GM19023 (cell line): Measurements from ENCODE around the gene CCR2.
"Not testable (repeated sequence)": the region's sequence is repeated elsewhere in the genome, so short reads cannot be mapped to it uniquely, and the experiment has no call there.

Source experiments
- ATAC-seq: cut with Tn5 transposase; IDR thresholded peaks from one replicate; pipeline ENCODE4 v1.9.1; 2021; ENCODE audit warnings: mild to moderate bottlenecking, moderate library complexity; ENCODE audit not compliant: unreplicated experiment

CCR2 gene

DNA sequence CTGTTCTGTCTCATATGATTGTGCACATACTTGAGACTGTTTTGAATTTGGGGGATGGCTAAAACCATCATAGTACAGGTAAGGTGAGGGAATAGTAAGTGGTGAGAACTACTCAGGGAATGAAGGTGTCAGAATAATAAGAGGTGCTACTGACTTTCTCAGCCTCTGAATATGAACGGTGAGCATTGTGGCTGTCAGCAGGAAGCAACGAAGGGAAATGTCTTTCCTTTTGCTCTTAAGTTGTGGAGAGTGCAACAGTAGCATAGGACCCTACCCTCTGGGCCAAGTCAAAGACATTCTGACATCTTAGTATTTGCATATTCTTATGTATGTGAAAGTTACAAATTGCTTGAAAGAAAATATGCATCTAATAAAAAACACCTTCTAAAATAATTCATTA, 21.9 kb downstream of the CCR2 start:
- ATAC-seq: no peak

DNA sequence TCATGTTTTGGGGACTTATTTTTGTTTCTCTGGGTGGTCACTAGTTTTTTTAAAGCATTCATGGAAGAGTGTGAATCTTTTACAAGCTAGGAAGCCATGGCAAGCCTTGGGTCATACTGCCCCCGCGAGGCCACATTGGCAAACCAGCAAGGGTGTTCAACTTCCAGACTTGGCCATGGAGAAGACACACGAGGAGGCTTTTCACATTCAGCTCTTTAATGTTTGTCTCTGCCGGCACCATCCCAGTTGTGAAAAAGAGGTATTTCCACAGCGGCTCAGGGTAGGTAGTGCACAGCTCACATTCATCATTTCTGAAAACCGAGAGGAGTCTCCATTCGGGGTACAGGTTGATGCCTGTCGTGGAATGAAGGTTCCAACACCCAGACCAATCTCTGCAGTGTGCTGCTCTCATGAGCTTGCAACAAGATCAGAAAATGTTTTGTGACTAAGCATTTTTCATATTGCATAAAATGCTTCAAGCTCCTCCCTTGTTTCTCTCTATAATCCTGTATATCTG, 24.6 kb downstream of the CCR2 start:
- no peak for ATAC-seq

DNA sequence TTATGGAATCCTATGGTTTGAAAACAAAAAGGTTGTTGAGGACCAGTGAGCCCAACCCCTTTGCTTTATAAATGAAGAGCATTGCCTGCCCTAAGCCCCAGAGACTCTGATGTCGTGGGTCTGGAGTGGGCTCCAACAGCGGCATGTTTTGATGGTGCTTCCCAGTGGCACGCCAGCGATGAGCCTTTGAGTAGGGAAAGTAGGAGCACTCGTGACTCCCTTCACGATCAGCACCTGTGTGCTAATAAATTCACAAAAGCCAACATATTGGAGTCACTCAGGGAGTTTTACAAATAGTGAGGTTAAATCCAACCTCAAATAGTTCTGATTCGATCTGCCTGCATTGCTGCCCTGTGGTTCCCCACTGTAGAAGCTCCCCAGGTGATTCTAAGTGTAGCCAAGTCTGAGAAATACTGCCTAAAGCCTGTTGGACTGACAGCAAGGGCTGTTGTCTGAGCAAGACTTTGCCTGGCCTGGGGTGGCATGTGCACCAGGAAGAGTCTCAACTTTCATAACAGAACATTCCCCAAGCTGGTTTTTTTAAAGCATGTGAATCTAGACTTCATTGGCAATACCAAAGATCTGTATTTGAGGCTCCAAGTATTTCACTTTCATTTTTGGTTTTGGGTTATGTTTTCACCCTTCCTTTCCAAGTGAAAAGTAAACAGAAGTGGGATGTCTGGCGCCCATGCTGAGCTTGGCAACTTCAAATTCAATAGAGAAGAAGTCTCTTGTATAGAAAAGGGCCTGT, 26.7 kb downstream of the CCR2 start:
- no peak for ATAC-seq

DNA sequence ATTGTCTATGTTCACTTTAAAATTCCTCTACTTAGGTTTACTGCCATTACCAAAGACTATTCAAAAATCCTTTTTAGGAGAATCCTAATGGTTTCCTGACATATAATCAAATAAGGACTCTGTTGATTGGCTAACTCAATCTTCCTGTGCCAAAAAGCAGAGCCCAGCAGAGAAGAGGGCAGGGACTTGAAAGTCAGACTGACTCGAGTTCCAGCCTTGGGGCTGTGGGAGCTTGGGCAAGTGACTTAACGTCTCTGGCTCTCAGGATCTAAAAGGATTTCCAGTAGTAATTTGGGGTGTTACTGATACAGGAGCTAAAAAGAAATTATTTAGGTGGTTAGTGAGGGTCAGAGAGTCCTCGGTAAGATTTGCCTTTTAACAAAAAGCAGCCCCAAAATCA, 27.7 kb downstream of the CCR2 start:
- no peak for ATAC-seq

DNA sequence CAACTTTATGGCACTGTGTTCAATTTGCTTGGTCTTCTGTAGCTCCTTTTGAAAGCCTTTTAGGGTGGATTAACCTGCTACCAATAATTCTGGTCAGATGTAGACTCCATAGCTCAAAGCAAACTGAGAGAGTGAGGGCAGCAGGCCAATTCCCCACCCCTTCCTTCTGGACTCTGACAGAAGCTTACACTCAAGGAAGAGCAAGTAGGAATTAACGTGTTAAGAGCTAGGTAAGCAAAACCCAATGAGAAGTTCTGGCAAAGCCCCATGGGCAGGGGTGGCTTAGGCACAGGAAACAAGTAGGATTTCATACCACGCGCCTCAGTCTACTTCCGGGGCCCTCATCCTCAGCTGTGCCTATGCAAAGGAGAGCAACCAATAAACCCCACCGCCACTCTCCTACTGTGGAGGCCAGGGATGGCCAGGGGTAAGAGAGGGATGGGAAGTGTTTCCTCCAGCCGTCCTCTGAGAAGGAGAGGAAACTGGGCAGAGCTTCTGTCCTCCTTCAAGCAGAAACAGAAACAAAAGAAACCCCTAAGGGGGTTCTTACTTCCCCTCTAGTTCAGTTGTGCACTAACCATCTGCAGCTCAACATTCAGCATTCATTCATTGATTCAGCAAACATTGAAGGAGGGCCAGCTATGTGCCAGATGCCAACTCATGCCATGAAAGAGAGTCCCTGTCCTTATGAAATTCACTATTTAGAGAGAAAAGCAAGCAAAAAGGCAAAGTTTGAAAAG, 29.5 kb downstream of the CCR2 start:
- no peak for ATAC-seq

DNA sequence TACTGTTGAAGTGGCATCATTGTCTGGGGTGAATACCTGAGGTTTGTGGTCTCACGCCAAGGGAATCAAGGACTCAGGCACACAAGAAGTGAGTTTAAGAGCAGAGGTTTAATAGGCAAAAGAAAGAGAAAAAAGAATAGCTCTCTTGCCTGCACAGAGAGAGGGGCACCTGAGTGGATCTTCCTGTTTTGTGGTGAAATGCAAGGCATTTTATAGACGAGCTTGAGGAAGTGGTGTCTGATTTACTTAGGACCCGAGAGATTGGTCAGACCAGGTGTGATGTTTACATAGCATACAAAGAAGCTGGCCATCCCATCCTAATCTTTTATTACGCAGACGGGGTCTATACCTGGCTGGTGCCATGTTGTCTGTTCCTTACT, 30.0 kb downstream of the CCR2 start:
- ATAC-seq: no peak

DNA sequence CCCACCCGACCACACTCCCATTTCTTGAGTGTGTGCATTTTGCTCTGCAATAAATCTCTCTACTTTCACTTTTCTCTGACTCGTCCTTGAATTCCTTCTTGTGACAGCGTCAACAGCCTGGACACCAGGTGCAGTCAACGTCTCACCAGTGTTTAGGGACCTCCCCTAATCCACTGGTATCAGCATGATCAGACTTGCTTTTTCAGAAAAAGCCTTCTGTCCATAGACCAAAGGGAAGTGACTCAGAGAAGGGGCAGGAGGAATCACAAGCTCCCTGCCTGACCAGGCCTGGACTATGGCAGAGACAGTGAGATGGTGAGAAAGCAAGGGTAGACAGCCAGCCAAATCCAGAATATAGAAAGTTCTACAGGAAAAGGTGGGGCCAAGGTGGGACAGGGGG, 32.3 kb downstream of the CCR2 start:
- ATAC-seq: no peak

DNA sequence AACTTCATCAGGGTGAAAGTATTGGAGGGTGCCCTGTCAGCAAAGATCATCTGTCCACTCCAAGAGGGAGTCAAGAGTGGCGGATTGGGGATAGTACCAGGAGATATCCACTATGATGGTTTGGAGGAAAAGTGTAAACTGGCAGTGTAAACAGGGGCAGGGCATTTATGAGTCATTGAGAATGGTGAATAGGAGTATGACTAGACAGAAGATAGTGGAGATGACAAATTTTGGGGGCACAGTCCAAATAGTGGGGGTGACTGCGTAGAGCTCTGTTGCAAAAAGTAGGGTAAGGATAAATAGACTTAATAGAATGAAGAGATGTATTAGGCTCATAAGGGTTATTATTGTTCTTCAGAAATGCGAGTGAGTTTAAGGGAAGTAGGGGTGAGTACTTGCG, 34.9 kb downstream of the CCR2 start:
- not testable (repeated sequence) for ATAC-seq

DNA sequence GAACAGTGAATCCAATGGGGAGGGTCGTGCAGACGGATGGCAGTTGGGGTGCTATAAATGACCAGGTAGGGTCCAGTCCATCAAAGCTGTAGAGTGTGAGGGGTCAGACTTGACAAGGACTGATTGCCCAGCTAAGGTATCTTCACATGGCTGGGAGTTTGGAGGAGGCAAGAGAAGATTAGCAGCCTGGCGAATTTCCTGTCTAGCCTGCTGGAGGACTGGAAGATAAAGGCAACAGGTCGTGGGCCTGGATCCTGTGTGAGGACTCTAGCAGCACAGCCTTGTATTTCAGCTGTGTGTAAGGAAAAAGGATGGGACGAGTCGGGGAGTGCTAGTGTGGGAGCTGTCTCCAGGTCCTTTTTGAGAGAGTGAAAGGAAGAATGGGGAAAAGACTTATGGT, 35.4 kb downstream of the CCR2 start:
- ATAC-seq: no peak

DNA sequence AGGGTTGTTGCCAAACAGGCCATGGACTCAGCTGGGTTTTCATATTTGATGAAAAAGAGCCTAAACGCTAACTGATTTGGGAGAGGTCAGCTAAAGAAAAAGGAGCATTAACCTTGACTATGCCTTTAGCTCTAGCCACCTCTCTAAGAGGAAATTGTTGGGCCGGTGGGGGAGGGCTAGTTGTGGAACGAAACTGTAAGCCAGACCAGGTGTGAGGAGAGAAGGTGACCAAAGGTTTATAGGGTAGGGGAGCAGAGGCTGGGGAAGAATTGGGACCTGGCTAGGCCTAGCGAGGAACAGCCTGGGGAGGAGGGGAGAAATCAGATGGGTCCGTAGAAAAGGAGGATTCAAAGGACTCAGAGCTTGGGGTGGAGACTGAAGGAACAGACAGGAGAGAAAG, 37.6 kb downstream of the CCR2 start:
- ATAC-seq: not testable (repeated sequence)

DNA sequence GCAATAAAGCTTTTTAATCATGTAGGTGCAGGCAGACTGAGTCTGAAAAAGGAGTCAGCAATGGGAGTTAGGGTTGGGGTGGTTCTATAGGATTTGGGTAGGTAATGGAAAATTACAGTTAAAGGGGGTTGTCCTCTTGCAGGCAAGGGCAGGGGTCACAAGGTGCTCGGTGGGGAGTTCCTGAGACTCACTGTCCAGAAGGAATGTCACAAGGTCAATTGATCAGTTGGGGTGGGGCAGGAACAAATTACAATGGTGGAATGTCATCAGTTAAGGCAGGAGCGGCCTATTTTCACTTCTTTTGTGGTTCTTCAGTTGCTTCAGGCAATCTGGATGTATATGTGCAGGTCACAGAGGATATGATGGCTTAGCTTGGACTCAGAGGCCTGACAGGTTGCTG, 39.1 kb downstream of the CCR2 start:
- no peak for ATAC-seq

DNA sequence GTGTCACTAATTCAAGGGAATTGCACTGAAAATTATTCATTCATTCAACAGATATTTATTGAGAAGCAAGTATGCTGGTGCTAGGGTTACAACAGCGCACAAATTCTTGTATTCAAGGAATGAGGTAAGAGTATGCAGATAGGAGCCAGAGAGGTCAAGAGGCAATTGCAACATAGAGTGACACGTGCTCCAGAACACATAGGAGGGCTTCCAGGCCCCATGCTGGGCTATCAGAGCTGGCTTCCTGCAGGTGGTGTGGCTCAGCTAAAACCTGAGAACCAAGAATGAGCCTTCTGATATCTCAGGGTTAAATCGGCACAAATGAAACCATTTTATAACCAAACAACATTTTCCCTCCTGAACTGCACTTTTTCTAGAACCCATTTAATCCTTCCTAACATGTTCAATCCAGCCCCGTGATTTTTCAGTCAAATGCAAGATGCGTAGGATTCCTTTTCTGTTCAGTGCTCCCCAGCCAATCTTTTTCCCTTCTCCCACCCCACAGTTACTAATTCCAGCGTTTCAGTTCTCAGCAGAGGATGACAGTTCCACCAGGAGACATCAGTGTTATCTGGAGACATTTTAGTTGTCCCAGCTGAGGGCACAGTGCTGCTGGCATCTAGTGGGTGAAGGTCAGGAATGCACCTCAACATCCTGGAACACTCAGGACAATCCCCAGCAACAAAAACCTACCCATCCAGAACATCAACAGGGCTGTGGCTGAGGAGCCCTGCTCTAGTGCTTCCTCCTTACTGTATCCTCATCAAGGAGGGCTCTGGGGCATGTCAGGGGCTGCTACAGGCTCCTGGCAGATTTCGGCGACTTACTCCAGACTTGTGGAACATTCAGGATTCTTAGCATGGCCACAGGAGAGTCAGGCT, 39.9 kb downstream of the CCR2 start:
- ATAC-seq: no peak

DNA sequence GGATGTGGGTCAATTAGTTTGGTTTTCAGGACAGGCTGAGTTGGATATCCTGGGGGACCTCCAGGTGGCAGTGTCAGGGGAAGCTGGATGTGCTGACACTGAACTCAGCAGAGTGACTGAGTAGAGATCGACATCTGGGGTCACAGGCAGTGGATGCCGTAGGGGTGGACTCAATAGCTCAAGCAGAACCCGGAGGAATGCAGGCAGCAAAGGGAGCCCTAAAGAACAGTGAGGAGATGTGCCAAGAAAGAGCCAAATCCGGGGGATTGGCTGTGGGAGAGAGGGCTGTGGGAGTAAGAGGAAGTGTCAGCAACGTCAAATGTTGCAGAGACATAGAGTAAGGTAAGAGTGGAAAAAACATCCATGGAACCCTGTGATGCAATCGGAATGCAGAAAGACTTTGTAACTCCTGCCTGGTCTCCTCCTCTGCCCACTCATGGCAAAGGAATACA, 41.3 kb downstream of the CCR2 start:
- ATAC-seq: no peak

DNA sequence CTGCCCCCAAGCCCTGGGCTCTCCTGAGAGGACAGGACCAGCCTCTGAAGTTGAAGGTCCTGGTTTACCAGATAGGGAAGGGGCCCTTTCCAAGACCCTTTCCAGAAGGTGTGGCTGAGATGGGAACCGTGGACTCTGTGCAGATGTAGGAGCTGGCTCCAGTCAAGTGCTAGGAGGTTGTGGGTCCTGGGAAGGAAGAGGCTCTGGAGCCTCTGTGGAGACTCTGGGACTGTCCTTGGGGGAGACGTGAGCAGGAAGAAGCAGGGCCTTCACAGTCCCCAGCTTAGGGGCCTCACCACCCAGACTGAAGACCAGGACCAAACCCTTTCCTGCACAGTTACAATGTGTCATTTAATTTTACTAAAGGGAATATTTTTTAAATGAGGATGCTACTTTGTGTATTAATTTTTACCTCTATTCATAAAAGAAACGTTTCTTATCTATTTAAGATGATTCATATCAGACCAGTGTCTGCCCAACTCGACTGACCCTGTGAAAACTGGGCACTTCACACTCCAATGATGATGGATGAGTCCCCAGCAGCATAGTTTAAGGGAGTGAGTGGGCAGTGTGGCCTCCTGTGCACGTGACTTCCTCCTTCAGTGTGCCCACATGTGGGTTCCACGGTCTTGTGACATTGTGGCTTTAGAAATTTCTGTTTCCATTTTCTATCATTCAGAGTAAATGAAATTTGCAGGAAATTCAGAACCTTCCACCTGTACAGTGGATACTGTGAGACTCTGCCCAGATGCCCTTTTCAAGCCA, 42.0 kb downstream of the CCR2 start:
- no peak for ATAC-seq

DNA sequence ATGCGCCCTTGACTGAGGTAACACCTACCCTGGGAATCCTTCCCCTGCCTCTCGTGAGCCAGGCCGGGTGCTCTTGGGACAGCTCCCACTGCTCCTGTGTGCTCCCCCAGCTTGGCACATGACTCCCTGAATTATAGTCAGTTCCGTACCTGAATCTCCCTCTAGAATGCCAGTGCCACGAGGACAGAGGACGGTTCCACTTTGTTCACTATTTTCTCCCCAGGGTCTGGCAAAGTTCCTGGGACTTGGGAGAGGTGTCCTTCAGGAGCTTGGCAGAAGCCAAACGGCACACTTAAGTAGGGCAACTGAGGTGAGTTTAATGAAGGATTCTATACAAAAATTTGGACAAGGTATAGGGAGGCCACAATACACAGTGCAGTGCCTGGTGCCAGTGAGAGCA, 43.2 kb downstream of the CCR2 start:
- ATAC-seq: no peak

DNA sequence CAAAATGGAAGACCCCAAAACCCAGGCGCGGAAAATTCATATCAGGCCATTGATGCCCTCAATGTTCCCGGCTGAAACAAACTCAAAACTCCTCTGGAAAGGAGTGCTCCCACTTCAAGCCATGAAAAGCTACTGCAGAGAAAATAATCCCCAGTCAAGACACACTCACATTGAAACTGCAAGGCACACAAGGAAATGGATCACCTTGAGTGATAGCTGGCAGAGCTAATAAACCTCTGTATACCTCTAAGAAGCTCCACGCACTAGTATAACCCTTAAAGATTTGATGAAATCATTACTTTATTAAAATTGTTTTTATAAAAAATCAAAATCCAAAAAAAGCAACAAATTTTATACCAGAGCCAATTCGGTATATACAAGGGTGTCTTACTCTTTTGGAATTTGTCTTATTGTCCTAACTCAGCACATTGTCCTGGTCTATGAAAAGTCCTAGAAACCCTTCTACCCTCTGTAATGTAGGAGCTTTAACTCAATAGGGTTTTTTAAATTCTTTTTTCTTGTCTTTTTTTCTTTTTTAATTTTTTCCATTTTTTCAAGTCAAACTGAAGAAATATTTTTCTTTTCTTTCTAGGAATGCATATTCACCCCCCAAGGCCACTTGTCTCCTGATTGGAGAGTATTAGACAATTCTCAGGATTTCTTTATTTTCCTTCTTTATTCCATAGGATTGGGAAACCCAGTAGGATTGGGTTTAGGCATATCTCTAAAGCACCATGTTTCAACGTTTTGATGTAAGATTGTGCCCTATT, 44.5 kb downstream of the CCR2 start:
- no peak for ATAC-seq

DNA sequence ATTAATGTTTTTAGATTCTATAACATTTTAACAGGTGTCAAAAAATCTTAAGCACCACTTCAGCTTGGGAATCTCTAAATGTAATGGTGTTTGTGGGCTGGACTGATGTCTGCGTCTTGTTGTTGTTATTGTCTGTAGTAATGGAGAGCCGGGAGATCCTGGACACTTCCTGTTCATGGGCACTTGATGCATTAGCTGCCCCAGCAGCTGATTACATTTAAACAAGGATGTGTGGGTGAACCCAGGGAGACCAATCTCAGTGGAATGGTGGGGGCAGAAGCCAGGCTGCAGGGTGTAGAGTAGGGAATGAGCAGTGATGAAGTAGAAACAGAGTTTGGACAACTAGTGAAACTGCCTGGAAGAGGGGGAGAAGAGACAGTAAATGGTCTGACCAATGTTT, 45.2 kb downstream of the CCR2 start:
- no peak for ATAC-seq

DNA sequence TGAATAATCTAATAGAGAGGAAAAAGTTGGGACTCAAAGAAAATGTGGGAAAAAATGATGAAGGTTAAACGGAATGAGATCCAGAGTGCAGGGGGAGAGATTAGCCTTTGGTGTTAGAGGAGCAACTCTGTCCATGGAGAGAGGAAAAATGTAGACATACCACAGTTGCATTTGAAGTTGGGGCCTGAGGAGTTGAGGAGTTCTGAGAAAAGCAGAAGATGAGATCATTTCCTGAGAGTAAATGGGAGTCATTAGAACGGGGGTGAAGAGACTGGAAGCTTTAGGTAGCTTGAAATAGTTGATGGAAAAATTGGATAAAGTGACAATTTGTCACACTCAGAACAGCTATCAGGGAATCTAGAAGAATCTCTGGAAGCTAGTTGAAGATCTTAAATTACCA, 45.6 kb downstream of the CCR2 start:
- ATAC-seq: no peak

DNA sequence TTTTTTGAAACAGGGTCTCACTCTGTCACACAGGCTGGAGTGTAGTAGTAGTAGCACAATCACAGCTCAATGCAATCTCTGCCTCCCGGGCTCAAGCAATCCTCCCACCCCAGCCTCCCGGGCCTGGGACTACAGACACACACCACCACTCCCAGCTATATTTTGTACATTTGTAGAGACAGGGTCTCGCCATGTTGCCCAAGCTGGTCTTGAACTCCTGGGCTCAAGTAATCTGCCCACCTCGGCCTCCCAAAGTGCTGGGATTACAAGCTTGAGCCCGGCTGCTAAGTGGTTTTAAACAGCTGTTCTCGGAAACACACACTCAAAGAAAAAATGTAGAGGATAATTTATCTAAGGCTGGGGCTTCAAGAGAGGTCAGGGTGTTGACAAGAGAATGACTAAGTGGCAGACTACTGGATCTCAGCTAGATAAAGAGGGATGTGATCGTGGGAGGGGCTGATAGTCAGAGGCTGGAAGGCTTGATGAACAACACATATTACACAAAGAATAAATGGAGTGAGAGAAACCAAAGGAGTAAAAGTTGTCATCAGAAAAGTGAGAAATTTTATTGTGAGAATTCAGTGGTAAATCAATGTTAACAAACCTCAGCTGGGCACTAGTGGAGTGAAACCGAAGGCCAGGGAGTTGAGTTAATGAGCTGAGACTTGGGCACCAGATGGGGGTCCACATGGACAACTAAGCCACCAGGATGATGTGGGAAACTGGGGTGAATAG, 46.3 kb downstream of the CCR2 start:
- ATAC-seq: no peak
